ENCODE results near the gene CENPV. TPM values are rescaled to one million over a fixed set of nuclear protein-coding genes. Genes with fewer than 3 reads are reported as not detected.

Gene CENPV
- total RNA-seq, 2 donors from 2014 or later: 13.7 to 77.8 TPM

GRCh38 chr17:16294560-16294959 is 58.7 kb downstream of the CENPV start:
- Histone ChIP-seq H3K4me1 (peaks cover 22% of the 10 kb centered on the region), H3K9me3 (no peaks in the 10 kb centered on the region), H3K27ac (no peak overlapping the region), H3K4me3 (no peak overlapping the region), H3K36me3 (replicated peaks in 1 of 2; ENCODE audit: insufficient read depth in 1 of 2, low read depth in 2 of 2) (no peaks in the 10 kb centered on the region), H3K27me3 (no peaks in the 10 kb centered on the region)
- DNase-seq: no peak
- no peak for ATAC-seq
- WGBS, 2 donors: 100% methylated on average over 1 to 2 of the region's 2 CpGs
- intact Hi-C loops (cut with DNase I): no loop called here
- no peak for TF ChIP-seq POLR2A (IDR thresholded peaks at IDR 0.05)
- TF ChIP-seq CTCF (IDR thresholded peaks at IDR 0.05): no peak

GRCh38 chr17:16293931-16294330 is 59.3 kb downstream of the CENPV start:
- Histone ChIP-seq H3K9me3 (no peaks in the 10 kb centered on the region), H3K4me1 (peaks cover 22% of the 10 kb centered on the region), H3K27ac (no peak overlapping the region), H3K4me3 (no peak overlapping the region), H3K27me3 (no peaks in the 10 kb centered on the region), H3K36me3 (replicated peaks in 1 of 2; ENCODE audit: insufficient read depth in 1 of 2, low read depth in 2 of 2) (no peaks in the 10 kb centered on the region)
- no peak for TF ChIP-seq CTCF (IDR thresholded peaks at IDR 0.05)
- no peak for TF ChIP-seq POLR2A (IDR thresholded peaks at IDR 0.05)
- DNase-seq: no peak
- WGBS, 2 donors: 67% methylated on average over 3 of the region's 3 CpGs
- intact Hi-C loops (cut with DNase I): no loop called here
- no peak for ATAC-seq

Other genes starting within 250 kb of the CENPV start
- gene NCOR1, start 137.9 kb downstream of the CENPV start, total RNA-seq: 100 to 1,000 TPM; 120 to 230 TPM
- 100 to 1,000 TPM in 1 of 2 donors, 10 to 100 TPM in 1; 34.5 to 109 TPM for gene PIGL, start 136.3 kb downstream of the CENPV start, total RNA-seq
- gene UBB, start 27.6 kb upstream of the CENPV start, total RNA-seq: 100 to 1,000 TPM; 450 to 486 TPM
- 10 to 100 TPM in 1 of 2 donors, 1 to 10 TPM in 1; 4.7 to 30.7 TPM for gene TRPV2, start 62.1 kb upstream of the CENPV start, total RNA-seq
- 1 to 10 TPM; 4.9 to 7.6 TPM for gene LRRC75A, start 138.7 kb upstream of the CENPV start, total RNA-seq
- gene ZNF287, start 215.7 kb upstream of the CENPV start, total RNA-seq: 1 to 10 TPM; 4.4 to 7.6 TPM